Measurements from ENCODE around the gene ZNF276.

ZNF276 gene

DNA sequence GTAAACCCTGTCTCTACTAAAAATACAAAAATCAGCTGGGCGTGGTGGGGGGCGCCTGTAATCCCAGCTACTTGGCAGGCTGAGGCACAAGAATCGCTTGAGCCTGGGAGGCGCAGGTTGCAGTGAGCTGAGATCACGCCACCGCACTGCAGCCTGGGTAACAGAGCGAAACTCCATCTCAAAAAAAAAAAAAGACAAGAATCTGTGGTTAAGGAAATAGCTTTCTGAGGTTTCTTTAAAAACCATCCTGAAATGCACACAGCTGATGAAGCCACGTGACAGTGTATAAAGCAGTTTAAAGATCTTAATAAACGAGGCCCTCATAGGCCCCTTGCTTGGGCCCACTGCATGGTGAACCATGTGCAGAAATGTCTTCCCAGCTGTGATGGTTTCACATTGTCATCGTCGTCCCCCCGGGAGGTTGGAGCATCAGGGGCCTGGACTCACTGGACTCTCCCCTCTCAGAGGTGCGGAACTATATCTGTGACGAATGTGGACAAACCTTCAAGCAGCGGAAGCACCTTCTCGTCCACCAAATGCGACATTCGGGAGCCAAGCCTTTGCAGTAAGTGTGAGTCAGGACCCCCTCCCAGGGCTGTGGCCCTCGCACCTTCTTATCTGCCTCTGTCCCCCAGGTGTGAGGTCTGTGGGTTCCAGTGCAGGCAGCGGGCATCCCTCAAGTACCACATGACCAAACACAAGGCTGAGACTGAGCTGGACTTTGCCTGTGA, 16.2 kb downstream of the ZNF276 start:
- Mint-ChIP-seq H3K4me3 (no peak overlapping the region), H3K36me3 (peaks cover 100% of the 10 kb centered on the region), H3K9me3 (no peaks in the 10 kb centered on the region), H3K27ac (peak overlapping the region; percentile 84), H3K4me1 (peaks cover 45% of the 10 kb centered on the region)
- DNase-seq (ENCODE audit: low spot score in 2 of 2), result no peak
- peak; percentile 67 for ATAC-seq

DNA sequence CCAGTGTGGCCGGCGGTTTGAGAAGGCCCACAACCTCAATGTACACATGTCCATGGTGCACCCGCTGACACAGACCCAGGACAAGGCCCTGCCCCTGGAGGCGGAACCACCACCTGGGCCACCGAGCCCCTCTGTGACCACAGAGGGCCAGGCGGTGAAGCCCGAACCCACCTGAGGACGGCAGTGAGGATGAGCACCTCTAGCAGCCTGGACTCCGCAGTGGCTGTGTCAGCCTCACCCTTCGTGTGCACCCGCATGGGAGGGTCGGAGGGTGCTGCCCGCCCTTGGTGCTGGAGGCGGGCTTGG, 16.7 kb downstream of the ZNF276 start:
- H3K4me1 Mint-ChIP-seq, result peaks cover 44% of the 10 kb centered on the region
- no peak for ATAC-seq
- no peak for DNase-seq (ENCODE audit: low spot score in 2 of 2)
- H3K9me3 Mint-ChIP-seq, result no peaks in the 10 kb centered on the region
- peaks cover 100% of the 10 kb centered on the region for H3K36me3 Mint-ChIP-seq
- peak overlapping the region; percentile 84 for H3K27ac Mint-ChIP-seq
- no peak overlapping the region for H3K4me3 Mint-ChIP-seq

DNA sequence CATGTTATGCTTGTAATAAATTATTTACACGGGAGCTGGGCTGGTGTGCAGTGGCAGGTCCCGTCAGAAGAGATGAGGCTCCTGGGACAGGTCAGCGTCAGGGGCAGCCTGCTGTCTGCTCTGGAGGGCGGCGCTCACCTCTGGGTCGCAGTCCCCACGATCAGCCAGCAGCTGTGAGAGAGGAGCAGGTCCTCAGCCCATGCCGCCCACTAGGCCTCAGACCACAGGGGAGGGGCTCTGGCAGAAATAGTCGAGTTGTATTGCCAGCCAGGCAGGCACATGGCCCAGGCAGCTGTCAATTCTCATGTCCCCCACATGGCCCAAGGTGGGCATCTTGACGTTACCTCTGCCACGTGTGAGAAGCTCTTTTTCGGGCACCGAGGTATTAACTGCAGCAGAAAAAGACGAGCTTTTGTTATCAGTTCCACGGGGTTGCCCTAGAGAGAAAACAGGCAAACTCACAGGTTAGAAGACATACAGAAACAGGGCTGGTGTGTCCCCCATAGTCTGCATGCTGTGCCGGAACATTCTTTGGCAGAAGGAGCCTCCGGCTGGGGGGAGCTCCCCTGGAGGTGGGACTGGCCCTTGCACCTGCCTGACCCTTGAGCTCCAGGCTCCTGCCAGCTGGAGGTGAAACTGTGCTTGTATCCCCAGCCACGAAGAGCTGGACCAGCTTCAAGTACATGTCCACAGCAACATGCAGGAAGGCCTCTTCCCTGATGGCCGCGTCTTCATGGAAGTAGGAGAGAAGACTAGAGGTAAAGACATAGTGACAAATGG, 17.4 kb downstream of the ZNF276 start:
- peaks cover 40% of the 10 kb centered on the region for H3K4me1 Mint-ChIP-seq
- peak overlapping the region; percentile 32 for H3K27ac Mint-ChIP-seq
- no peak overlapping the region for H3K4me3 Mint-ChIP-seq
- no peaks in the 10 kb centered on the region for H3K9me3 Mint-ChIP-seq
- no peak for DNase-seq (ENCODE audit: low spot score in 2 of 2)
- peaks cover 100% of the 10 kb centered on the region for H3K36me3 Mint-ChIP-seq
- ATAC-seq, result no peak

DNA sequence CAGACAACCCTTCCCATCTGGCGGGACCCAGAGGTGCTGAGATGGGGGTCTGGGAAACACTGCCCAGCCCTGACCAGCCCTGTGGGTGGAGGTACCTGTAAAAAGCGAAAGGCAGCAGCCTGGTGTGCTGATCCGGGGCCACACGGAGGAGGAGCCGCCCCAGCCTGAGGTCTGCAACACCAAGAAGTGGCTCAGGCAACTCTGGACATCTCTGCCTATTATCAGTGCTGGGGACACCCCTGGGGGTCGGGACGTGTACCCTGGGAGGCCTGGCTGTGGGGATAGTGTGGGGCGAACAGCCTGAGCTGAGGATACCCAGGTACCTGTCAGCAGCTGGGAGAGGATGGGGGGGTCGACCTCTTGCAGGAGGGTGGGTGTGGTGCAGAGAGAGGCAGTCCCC, 18.0 kb downstream of the ZNF276 start:
- no peak overlapping the region for H3K4me3 Mint-ChIP-seq
- ATAC-seq, result no peak
- DNase-seq (ENCODE audit: low spot score in 2 of 2), result no peak
- peaks cover 100% of the 10 kb centered on the region for H3K36me3 Mint-ChIP-seq
- peaks cover 38% of the 10 kb centered on the region for H3K4me1 Mint-ChIP-seq
- H3K9me3 Mint-ChIP-seq, result no peaks in the 10 kb centered on the region
- H3K27ac Mint-ChIP-seq, result peak overlapping the region; percentile 32

DNA sequence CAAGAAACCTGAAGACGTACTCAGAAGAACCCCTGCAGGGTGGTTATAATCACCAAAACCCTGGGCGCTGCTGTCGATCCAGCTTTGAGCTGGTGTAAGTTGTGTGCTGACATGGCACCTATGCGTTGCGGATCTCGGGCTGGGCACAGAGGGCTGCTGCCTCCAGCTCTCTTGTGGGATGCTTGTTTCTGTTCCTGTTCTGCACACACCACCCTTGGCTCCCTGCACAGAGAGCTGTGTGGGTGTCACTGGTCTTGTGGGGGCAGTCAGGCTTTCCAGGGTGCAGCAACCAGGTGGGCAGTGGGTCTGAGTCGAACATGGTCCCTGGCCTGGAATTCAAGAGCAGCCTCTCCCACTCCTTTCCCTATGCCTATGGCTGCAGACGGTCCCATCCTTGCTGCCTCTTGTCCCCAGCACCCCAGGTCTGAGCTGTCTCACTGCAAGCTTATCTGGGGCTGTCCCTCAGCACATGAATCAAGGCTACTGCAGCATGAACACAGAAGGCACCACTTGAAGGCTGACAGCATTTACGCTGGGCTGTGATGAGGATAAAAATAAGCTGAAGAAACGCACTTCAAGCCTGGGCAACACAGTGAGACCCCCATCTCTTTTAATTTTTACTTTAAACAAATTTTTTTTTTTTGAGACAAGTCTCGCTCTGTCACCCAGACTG, 20.1 kb downstream of the ZNF276 start:
- peaks cover 95% of the 10 kb centered on the region for H3K36me3 Mint-ChIP-seq
- no peak overlapping the region for H3K4me3 Mint-ChIP-seq
- DNase-seq (ENCODE audit: low spot score in 2 of 2) (no peak), ATAC-seq (no peak)
- H3K4me1 Mint-ChIP-seq, result peaks cover 33% of the 10 kb centered on the region
- H3K27ac Mint-ChIP-seq, result peak overlapping the region; percentile 34
- H3K9me3 Mint-ChIP-seq, result no peaks in the 10 kb centered on the region

DNA sequence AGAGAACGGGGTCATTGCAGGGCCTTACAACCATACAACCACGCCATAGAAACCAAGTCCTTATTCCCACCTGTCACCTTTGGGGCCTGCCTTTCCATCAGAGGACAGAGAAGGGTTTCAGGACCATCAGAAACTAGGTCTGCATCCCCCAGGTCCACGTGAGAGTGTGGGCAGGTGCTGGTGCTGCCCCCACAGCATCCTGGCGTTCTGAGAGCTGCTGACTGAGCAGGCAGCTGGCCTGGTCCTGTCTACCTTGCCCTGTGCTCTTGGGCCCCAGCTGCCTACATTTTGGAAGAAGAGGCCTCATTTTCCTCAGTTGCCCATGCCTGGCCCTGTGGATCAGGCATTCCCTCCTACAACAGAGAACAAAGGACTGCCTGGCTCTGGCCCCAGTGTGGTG, 21.6 kb downstream of the ZNF276 start:
- H3K27ac Mint-ChIP-seq, result peak overlapping the region; percentile 77

DNA sequence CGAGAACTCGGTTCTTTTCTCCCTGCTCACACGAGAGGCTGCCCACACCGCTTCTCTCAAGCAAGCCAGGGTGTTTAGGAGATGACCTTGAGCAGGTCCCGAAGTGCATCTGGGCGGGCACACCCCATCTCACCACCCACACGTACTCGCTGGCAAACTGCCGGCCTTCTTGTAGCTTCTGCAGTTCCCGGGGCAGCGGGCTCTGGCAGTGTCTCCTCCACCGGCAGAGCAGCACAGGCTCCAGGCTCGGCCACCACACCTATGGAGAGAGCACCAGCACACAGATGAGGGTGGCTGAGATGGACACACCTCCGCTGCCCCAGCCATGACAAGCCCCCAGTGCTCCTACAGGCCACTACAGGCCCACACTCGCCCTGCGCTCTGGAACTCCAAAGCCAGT, 23.5 kb downstream of the ZNF276 start:
- H3K36me3 Mint-ChIP-seq, result peaks cover 93% of the 10 kb centered on the region
- H3K9me3 Mint-ChIP-seq, result no peaks in the 10 kb centered on the region
- no peak overlapping the region for H3K4me3 Mint-ChIP-seq
- DNase-seq (ENCODE audit: low spot score in 2 of 2) (no peak), ATAC-seq (no peak)
- peaks cover 8% of the 10 kb centered on the region for H3K4me1 Mint-ChIP-seq
- no peak overlapping the region for H3K27ac Mint-ChIP-seq

More for the DNA sequence above, 21.6 kb downstream of the ZNF276 start:
- no peaks in the 10 kb centered on the region for H3K9me3 Mint-ChIP-seq
- ATAC-seq (peak; percentile 26), DNase-seq (ENCODE audit: low spot score in 2 of 2) (no peak)
- H3K36me3 Mint-ChIP-seq, result peaks cover 93% of the 10 kb centered on the region
- no peak overlapping the region for H3K4me3 Mint-ChIP-seq
- H3K4me1 Mint-ChIP-seq, result peaks cover 19% of the 10 kb centered on the region

DNA sequence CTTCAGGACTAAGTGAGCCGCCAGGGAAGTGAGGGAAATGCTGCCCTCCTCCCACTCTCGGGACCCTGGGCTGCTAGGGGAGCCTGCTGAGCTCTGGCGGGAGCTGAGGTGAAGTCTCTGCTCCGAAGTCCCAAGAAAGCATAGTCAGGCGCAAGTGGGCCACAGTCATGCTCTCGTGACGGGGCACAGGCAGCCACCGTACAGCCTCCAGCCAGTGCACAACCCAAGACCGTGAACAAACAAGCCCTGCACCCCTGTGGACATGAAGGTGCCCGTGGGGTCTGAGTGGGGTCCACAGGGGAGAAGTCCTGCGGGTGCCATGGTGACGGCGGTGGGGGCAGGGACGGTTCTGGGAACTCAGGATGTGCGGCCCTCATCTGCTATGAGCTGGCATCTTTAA, 24.7 kb downstream of the ZNF276 start:
- Mint-ChIP-seq H3K9me3 (no peaks in the 10 kb centered on the region), H3K36me3 (peaks cover 93% of the 10 kb centered on the region)
- no peak for DNase-seq (ENCODE audit: low spot score in 2 of 2)

DNA sequence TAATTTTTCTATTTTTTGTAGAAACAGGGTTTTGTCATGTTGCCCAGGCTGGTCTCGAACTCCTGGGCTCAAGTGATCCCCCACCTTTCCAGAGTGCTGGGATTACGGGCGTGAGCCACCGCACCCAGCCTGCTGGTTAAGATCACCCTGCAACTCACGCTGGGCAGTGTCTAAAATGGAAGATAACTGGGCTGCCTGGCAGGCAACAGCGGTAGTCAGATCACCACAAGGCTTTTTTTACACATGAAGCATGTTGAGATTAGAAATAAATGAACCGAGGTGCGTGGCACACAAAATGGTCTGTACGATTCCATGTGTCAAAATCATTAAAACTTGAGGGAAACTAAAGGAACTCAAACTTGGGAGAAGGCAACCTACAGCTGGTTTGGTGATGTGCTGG, 26.7 kb downstream of the ZNF276 start:
- Mint-ChIP-seq H3K27ac (no peak overlapping the region), H3K9me3 (no peaks in the 10 kb centered on the region), H3K4me3 (no peak overlapping the region), H3K4me1 (peaks cover 6% of the 10 kb centered on the region), H3K36me3 (peaks cover 91% of the 10 kb centered on the region)
- DNase-seq (ENCODE audit: low spot score in 2 of 2) (no peak), ATAC-seq (no peak)

More for the DNA sequence above, 24.7 kb downstream of the ZNF276 start:
- Mint-ChIP-seq H3K4me1 (peaks cover 8% of the 10 kb centered on the region), H3K4me3 (no peak overlapping the region), H3K27ac (no peak overlapping the region)
- no peak for ATAC-seq

DNA sequence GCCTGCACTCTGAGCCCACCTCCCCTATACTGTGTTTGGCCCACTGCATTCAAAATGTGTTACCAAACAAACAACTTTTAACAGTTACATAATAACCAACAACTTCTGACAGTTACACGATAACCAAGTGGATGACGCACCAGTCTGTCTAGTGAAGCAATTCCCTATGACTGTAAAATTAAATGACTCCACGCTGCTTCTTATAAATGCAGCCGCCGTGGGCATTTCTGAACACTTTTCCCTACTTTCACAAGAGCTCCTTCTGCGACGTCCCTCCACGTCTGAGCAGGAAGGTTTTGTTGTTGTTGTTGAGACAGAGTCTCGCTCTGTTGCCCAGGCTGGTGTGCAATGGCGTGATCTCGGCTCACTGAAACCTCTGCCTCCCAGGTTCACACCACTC, 27.6 kb downstream of the ZNF276 start:
- Mint-ChIP-seq H3K36me3 (peaks cover 89% of the 10 kb centered on the region), H3K4me3 (no peak overlapping the region), H3K4me1 (peaks cover 8% of the 10 kb centered on the region), H3K9me3 (no peaks in the 10 kb centered on the region), H3K27ac (no peak overlapping the region)
- ATAC-seq, result no peak
- DNase-seq (ENCODE audit: low spot score in 2 of 2), result no peak

DNA sequence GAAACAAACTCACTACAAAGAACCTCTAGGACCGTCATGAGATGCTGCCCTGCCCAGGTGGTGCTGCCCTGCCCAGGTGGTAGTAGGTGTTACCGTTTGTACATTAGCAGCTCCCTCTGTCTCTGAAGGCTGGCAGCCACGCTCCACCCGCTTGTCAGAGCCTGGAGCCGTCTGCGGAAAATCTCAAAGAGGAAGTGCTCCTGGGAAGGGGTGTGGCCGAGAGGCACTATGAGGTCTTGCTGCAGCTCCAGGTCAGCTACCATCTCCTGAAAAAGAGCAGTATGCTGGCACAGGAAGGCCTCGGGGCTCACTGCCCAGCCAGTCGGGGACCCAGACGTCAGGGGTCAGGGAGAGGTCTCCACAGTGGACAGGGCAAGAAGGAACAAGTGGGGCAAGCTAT, 28.3 kb downstream of the ZNF276 start:
- ATAC-seq (no peak), DNase-seq (ENCODE audit: low spot score in 2 of 2) (no peak)
- no peak overlapping the region for H3K4me3 Mint-ChIP-seq
- H3K36me3 Mint-ChIP-seq, result peaks cover 89% of the 10 kb centered on the region
- no peaks in the 10 kb centered on the region for H3K9me3 Mint-ChIP-seq
- H3K4me1 Mint-ChIP-seq, result peaks cover 15% of the 10 kb centered on the region
- no peak overlapping the region for H3K27ac Mint-ChIP-seq

DNA sequence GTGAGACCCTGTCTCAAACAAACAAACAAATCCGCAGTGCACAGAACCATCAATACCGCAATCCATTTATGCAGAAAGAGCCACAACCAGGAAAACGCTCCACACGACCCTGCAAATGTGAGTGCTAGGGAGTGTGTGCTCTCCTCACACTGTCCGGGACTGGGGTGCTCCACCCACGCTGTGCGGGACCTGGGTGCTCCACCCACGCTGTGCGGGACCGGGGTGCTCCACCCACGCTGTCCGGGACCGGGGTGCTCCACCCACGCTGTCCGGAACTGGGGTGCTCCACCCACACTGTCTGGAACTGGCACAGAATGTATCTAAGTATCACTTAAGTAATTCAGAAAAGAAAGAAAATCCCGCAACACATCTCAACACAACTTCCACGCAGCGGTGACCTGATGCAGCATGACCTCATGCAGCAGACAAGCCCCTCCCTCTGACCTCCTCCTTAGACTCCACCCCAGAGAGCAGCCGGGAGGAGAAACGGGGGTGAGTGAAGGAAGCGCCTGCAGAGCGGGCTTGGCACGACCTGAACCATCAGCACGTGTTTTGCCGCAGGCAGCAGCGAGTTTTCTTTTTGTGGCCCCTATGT, 38.5 kb downstream of the ZNF276 start:
- Mint-ChIP-seq H3K4me1 (peaks cover 46% of the 10 kb centered on the region), H3K27ac (peak overlapping the region; percentile 87), H3K4me3 (peak overlapping the region; percentile 66), H3K9me3 (no peaks in the 10 kb centered on the region), H3K36me3 (peaks cover 99% of the 10 kb centered on the region)
- DNase-seq (ENCODE audit: low spot score in 2 of 2), result no peak
- ATAC-seq, result no peak

DNA sequence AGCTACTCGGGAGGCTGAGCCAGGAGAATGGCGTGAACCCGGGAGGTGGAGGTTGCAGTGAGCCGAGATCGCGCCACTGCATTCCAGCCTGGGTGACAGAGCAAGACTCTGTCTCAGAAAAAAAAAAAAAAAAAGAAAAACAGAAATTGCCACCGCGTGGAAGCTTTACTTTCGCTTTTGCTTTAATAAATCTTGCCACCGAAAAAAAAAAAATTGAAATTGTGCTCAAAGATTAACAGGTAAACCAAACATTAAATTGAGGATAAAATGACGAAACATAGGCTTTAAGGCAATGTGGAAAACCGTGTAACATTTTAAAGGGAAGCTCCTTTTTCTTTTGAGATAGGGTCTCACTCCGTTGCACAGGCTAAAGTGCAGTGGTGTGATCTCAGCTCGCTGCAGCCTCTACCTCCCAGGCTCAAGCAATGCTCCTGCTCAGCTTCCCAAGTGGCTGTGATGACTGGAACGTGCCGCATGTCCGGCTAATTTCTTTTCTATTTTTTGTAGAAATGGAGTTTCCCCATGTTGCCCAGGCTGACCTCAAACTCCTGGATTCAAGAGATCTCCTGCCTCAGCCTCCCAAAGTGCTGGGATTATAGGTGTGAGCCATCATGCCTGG, 40.1 kb downstream of the ZNF276 start:
- no peak for ATAC-seq
- H3K36me3 Mint-ChIP-seq, result peaks cover 93% of the 10 kb centered on the region
- peak overlapping the region; percentile 66 for H3K4me3 Mint-ChIP-seq
- DNase-seq (ENCODE audit: low spot score in 2 of 2), result no peak
- peaks cover 49% of the 10 kb centered on the region for H3K4me1 Mint-ChIP-seq
- H3K27ac Mint-ChIP-seq, result peak overlapping the region; percentile 87
- no peaks in the 10 kb centered on the region for H3K9me3 Mint-ChIP-seq

DNA sequence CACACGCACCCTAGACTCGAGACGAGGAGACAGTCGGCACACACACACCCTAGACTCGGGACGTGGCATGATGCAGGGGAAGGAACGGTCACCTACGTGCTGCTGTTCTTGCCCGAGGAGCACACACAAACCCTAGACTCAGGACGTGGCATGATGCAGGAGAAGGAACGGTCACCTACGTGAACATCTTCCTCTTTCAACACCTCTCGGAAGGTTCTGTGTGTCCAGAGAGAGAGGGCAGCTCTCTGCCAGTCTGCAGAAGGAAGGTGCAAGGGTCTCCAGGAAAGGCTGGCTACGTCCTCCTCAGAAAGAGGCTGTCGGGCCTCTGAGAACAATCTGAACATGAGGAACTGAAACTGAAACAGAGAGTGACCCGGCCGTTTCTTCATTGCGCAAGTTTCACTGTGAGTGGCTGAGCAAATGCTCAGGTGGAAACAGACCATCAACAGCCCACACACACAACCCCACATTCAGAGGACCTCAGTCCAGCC, 43.4 kb downstream of the ZNF276 start:
- peaks cover 54% of the 10 kb centered on the region for H3K4me1 Mint-ChIP-seq
- peak overlapping the region; percentile 77 for H3K4me3 Mint-ChIP-seq
- ATAC-seq, result peak; percentile 92
- no peaks in the 10 kb centered on the region for H3K9me3 Mint-ChIP-seq
- H3K27ac Mint-ChIP-seq, result peak overlapping the region; percentile 92
- peak; percentile 11 to 75 for DNase-seq (ENCODE audit: low spot score in 2 of 2)
- H3K36me3 Mint-ChIP-seq, result peaks cover 92% of the 10 kb centered on the region

DNA sequence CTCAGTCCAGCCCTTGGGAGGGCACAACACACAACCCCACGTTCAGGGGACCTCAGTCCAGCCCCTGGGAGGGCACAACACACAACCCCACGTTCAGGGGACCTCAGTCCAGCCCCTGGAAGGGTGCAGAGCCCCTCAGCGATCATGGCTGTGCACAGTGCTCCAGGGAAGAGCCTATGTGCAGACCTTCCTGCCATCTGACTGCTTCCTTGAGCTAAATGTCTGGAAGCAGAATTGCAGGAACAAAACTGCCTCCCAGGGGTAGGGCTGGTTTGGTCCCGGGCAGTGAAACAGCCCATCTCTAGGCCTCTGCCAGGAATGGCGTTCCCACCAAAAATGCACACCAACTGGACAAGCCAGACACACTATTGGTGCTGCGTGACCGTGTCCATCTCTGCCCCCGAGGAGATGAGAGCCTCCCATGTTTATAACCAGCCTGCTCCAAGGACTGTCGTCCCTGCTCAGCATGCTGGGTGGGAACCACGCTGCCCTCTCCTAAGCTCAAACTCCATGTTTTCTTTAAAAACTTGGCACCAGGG, 44.0 kb downstream of the ZNF276 start:
- Mint-ChIP-seq H3K4me3 (peak overlapping the region; percentile 77), H3K9me3 (no peaks in the 10 kb centered on the region), H3K4me1 (peaks cover 49% of the 10 kb centered on the region), H3K36me3 (peaks cover 92% of the 10 kb centered on the region), H3K27ac (peak overlapping the region; percentile 92)
- ATAC-seq (no peak), DNase-seq (ENCODE audit: low spot score in 2 of 2) (no peak)

Data from stimulated activated effector memory CD8-positive, alpha-beta T cell treated with anti-CD3 and anti-CD28 coated beads, Interleukin-12 subunit alpha, Interleukin-12 subunit beta, amount 100 ng/mL, for 72 hours (primary cell).